Gastroesophageal sphincter (tissue), 4 donors: ENCODE data around the gene PLS1. TPM values are rescaled to one million over a fixed set of nuclear protein-coding genes. Genes with fewer than 3 reads are reported as not detected.

Source experiments
- ATAC-seq: fragments of 150-250 bp; one replicate; pipeline ENCODE4 v1.9.1; 2016; ENCODE audit warnings: mild to moderate bottlenecking, moderate library complexity
- H3K27ac ChIP-seq, 4 donors: fragments of 200-600 bp; sonication (generic) in 3 of 4; 1 replicate in 3 of 4; 2 replicates in 1 of 4; pipeline ENCODE4 v1.5.1; 2016 to 2019
- H3K27me3 ChIP-seq: fragments of 200-600 bp; sonication (generic); one replicate; pipeline ENCODE4 v1.5.1; 2019
- H3K36me3 ChIP-seq, 2 donors: fragments of 200-600 bp; sonication (generic); one replicate each; pipeline ENCODE4 v1.5.1; 2019; ENCODE audit warnings: control low read depth in 1 of 2
- H3K4me1 ChIP-seq, 3 donors: fragments of 200-600 bp; sonication (generic); 1 replicate in 2 of 3; 2 replicates in 1 of 3; pipeline ENCODE4 v1.5.1; 2016 to 2019; ENCODE audit warnings: control low read depth in 2 of 3
- H3K4me3 ChIP-seq, 2 donors: fragments of 200-600 bp; sonication (generic); one replicate each; pipeline ENCODE4 v1.5.1; 2019; ENCODE audit warnings: mild to moderate bottlenecking in 1 of 2, moderate library complexity in 1 of 2
- H3K9me3 ChIP-seq, 3 donors: fragments of 200-600 bp; sonication (generic); one replicate each; pipeline ENCODE4 v1.5.1; 2017 to 2019; ENCODE audit warnings: control low read depth in 2 of 3
- CTCF ChIP-seq, 4 experiments: fragments of 200-600 bp in 2 of 4; fragments of 450-650 bp in 2 of 4; sonication (generic) in 1 of 4; IDR thresholded peaks; one replicate each; pipeline ENCODE4 v1.5.1; 2017 to 2019; ENCODE audit warnings: antibody characterized with exemption in 4 of 4, mild to moderate bottlenecking in 2 of 4, moderate library complexity in 2 of 4
- EP300 ChIP-seq: sonication (generic); formaldehyde crosslinking; IDR thresholded peaks from one replicate; pipeline ENCODE4 v1.6.1; 2017; ENCODE audit warnings: antibody characterized with exemption, mild to moderate bottlenecking
- POLR2A ChIP-seq, 2 donors: fragments of 450-650 bp; IDR thresholded peaks; one replicate each; pipeline ENCODE4 v1.6.1; 2017; ENCODE audit warnings: antibody characterized with exemption in 2 of 2, mild to moderate bottlenecking in 2 of 2, moderate library complexity in 1 of 2
- POLR2AphosphoS5 ChIP-seq: sonication (generic); formaldehyde crosslinking; IDR thresholded peaks from one replicate; pipeline ENCODE4 v1.6.1; 2017; ENCODE audit warnings: antibody characterized with exemption
- WGBS, 2 donors: methylation state at CpG; one replicate each; pipeline ENCODE4 v1.1.5; 2018; ENCODE audit warnings: low coverage in 1 of 2; 5-methylcytosine and 5-hydroxymethylcytosine counted together
- total RNA-seq, 4 donors: library from RNA; depleted of rRNA; stranded (reverse); fragments of >200 nt; gene quantifications; one replicate each; pipeline ENCODE4 v1.1.0, GENCODE V29; 2016

Gene PLS1
- total RNA-seq, 4 donors from 2014 or later: 1.2 to 9.0 (median 4.3) TPM

DNA sequence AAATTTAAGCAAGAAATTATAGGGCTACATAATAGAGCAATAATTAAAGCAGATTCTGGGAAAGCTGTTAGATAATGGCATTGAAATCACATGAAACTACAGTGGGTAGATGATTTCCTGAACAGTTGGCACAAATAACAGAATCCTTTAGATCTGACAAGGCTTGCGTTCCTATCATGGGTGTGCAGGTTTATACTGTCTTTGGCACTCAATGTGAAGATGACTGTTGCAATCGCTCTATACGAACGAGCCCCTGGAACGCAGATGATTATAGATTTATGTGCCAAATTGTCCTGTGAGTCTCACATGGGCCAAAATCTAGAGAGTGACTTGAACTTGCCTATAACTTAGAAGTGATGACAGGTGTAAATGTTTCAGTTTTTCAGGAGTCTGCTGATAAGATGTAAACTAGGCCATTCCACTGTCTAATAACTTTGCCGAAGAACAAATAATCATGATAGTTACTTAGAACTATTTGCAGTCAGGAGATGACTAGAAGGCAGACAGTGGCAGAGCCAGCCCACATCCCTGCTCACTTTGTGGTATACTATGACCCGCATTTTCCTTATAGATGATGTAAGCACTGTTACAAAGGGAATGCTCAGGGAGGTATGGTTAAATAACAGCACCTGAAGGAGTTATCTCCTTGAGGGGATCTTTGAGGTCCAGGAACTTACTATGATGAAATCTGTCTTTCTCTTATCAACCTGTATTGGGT, 97.1 kb downstream of the PLS1 start:
- no peaks in the 10 kb centered on the region for H3K36me3 ChIP-seq
- no peaks in the 10 kb centered on the region for H3K9me3 ChIP-seq
- no peak for ATAC-seq
- 83% methylated on average over 7 of the region's 7 CpGs; no CpG with 5 or more reads in 1 of the 2 donors for WGBS, 2 donors
- H3K27me3 ChIP-seq: no peaks in the 10 kb centered on the region
- no peak overlapping the region for H3K4me3 ChIP-seq
- H3K4me1 ChIP-seq: peaks cover 0 to 12% (median 0%) of the 10 kb centered on the region in 3 donors
- no peak for TF ChIP-seq POLR2AphosphoS5
- TF ChIP-seq EP300: no peak
- no peak for TF ChIP-seq POLR2A (IDR thresholded peaks at IDR 0.05)
- TF ChIP-seq CTCF (IDR thresholded peaks at IDR 0.05): no peak
- no peak overlapping the region for H3K27ac ChIP-seq

DNA sequence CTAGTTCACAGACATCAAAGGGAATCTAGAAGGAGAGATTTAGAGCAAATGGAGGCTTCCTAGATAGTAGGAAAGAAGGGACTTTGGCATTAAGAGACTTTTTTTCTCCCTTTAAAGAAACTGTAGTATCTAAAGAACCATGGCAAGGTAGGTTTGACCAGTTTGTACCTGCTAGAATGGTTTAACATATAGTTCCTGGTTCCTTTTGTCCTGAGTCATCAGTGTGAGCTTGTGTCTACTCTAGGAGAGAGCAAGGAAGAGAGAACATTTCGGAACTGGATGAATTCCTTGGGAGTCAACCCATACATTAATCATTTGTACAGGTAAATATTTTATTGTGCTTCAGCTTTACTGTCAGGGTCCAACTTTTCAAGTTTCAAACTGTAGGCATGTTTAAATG, 98.0 kb downstream of the PLS1 start:
- H3K4me1 ChIP-seq: peaks cover 0 to 12% (median 0%) of the 10 kb centered on the region in 3 donors
- no peak for TF ChIP-seq POLR2A (IDR thresholded peaks at IDR 0.05)
- TF ChIP-seq POLR2AphosphoS5: no peak
- no peak for TF ChIP-seq EP300
- no peak for TF ChIP-seq CTCF (IDR thresholded peaks at IDR 0.05)
- no peaks in the 10 kb centered on the region for H3K9me3 ChIP-seq
- 53 to 91% methylated on average over 1 of the region's 1 CpG for WGBS, 2 donors
- ATAC-seq: no peak
- H3K36me3 ChIP-seq: no peaks in the 10 kb centered on the region
- no peaks in the 10 kb centered on the region for H3K27me3 ChIP-seq
- H3K4me3 ChIP-seq: no peak overlapping the region
- H3K27ac ChIP-seq: no peak overlapping the region

DNA sequence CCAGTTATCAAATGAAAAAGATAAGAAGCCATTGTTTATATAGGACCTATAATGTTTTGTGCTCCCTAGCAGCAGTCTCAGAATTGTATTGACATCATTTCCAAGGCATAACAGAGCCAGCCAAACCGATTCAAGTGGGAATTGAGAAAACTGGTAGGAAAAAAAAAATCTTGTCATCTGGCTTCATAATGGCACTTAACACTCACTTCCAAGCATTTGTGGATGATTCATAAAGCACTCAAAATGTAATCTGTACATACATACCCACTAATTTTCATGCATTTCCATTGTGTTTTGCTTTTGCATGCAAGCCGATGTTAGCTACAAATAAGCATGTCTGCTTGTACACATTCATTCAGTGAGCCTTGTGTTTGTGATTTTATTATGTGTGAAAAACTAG, 109.0 kb downstream of the PLS1 start:
- peaks cover 0 to 11% (median 0%) of the 10 kb centered on the region in 3 donors for H3K4me1 ChIP-seq
- no peaks in the 10 kb centered on the region for H3K9me3 ChIP-seq
- 49 to 69% methylated on average over 2 of the region's 2 CpGs for WGBS, 2 donors
- no peaks in the 10 kb centered on the region for H3K27me3 ChIP-seq
- ATAC-seq: no peak
- H3K27ac ChIP-seq: no peak overlapping the region
- no peaks in the 10 kb centered on the region for H3K36me3 ChIP-seq
- no peak overlapping the region for H3K4me3 ChIP-seq
- TF ChIP-seq POLR2A (IDR thresholded peaks at IDR 0.05) (no peak), POLR2AphosphoS5 (no peak), CTCF (IDR thresholded peaks at IDR 0.05) (no peak), EP300 (no peak)

DNA sequence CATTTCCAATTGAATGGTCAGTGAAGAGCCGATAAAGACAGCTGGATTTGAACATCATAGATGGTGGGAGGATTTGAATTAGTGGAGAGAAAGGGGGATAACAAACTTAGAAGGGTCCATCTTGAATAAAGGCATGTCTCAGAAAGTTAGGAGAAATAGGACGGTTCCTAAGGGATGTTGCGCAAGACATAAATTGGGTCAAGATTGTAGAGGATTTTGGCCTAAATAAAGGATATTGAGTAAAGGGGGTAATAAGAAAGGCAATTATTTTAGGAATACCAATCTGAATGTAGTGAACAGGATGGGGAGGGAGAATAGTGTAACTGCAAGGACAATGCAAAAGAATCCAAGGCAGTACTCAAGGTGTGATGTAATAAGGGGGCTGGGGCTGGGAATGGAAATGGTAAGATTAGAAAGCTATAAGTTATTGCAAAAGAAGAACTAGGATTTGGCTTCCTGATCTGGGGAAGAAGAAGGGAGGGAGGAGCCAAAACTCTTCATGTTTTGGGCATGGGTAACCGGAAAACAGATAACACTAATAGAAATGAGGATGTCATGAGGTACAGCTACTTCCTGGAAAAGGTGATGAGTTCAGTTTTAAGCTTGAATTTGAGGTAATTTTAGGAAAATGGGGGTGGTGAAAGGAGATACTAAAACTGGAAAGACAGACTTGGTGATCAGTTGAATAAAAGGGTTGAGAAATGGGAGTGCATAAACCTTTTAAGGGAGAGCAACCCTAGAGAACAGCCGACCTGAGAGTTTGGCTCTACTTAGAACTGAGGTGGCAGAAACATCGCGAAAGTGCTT, 110.3 kb downstream of the PLS1 start:
- Histone ChIP-seq H3K36me3 (no peaks in the 10 kb centered on the region), H3K27ac (no peak overlapping the region), H3K4me3 (no peak overlapping the region), H3K27me3 (no peaks in the 10 kb centered on the region), H3K9me3 (no peaks in the 10 kb centered on the region), H3K4me1 (peaks cover 0 to 11% (median 0%) of the 10 kb centered on the region in 3 donors)
- TF ChIP-seq POLR2A (IDR thresholded peaks at IDR 0.05): no peak
- TF ChIP-seq POLR2AphosphoS5: no peak
- TF ChIP-seq EP300: no peak
- TF ChIP-seq CTCF (IDR thresholded peaks at IDR 0.05): no peak
- 73 to 74% methylated on average over 7 of the region's 7 CpGs for WGBS, 2 donors
- ATAC-seq: no peak
